GM12875 (cell line): ENCODE measurements around the gene NOVA2.

Source experiments
- H3K4me3 ChIP-seq: one replicate; pipeline ENCODE4 v1.5.1; 2011; ENCODE audit warnings: low read depth, low read length, control low read depth
- TF ChIP-seq, protein P1 (sequence below): IDR thresholded peaks from 2 replicates; pipeline ENCODE4 v1.5.1; 2011; ENCODE audit warnings: low read depth, mild to moderate bottlenecking, control low read depth, inconsistent platforms, low read length, moderate library complexity, borderline replicate concordance; ENCODE audit not compliant: insufficient read depth

Gene NOVA2

DNA sequence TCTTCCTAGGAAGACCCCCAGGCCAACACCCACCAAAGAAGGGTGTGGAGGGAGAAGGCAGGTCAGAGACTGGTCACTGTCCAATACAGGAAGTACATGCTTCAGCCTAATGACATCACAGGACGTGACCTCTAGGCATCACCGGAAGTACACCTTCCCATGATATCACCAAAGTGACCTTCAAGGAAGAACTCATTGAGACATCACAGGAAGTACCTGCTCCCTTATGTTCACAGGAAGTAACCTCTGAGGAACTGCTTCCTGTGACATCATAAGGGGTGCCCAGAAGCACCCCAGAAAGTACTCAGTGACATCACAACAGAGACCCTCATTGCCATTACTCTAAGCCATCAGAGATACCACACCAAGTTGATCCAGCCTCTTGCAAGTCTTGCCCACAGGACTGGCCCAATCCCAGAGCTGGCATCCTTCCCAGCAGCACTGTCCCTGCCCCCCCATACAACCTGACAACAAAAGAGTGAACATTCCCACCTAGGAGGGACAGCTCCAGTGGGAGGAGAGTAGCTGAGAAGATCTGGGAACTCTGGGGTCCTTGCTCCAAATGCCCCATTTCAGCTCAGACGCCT, 34.8 kb downstream of the NOVA2 start:
- H3K4me3 ChIP-seq = no peak overlapping the region
- TF ChIP-seq, protein P1, sequence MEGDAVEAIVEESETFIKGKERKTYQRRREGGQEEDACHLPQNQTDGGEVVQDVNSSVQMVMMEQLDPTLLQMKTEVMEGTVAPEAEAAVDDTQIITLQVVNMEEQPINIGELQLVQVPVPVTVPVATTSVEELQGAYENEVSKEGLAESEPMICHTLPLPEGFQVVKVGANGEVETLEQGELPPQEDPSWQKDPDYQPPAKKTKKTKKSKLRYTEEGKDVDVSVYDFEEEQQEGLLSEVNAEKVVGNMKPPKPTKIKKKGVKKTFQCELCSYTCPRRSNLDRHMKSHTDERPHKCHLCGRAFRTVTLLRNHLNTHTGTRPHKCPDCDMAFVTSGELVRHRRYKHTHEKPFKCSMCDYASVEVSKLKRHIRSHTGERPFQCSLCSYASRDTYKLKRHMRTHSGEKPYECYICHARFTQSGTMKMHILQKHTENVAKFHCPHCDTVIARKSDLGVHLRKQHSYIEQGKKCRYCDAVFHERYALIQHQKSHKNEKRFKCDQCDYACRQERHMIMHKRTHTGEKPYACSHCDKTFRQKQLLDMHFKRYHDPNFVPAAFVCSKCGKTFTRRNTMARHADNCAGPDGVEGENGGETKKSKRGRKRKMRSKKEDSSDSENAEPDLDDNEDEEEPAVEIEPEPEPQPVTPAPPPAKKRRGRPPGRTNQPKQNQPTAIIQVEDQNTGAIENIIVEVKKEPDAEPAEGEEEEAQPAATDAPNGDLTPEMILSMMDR = no peak

DNA sequence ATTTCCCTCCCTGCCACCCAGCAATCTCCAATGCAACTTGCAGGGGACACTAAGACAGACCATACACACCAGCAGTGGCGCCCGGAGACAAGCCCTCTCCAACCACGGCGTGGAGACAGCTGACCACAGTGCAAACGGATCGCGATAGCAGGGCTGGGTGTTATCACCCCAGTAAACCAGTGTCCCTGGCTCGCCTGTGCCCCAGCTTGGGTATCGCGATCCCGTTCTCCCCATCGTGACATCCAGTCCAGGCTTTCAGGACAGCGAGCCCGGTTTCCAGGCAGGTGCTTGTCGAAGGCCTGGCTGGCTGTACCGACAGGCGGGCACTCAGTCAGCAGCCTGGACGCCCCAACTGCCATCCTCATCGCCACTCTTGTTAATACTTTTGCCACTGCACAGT, 38.4 kb downstream of the NOVA2 start:
- TF ChIP-seq, protein P1 = no peak
- H3K4me3 ChIP-seq = no peak overlapping the region

GRCh38 chr19:45934551-45935230, 39.0 kb downstream of the NOVA2 start:
- no peak overlapping the region for H3K4me3 ChIP-seq
- TF ChIP-seq, protein P1 = no peak

GRCh38 chr19:45933759-45934158, 39.9 kb downstream of the NOVA2 start:
- no peak overlapping the region for H3K4me3 ChIP-seq
- TF ChIP-seq, protein P1 = no peak

DNA sequence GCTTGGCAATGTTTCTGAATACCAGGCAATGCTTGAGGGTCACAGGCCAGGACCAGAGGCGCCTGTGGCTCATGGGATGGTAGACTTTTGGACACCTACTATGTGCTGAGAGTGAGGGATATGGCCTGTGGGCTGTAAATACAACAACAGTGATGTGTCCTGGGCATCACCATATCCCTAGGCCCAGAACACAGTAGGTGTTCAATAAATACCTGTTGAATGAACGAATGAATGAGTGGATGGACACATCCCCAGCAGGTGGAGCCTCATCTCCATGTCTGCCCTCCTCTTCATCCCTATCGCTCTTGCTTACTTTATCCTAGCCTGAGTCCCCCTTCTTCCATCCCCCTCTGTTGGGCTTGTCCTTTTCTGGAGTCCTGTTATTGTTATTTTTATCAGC, 42.6 kb downstream of the NOVA2 start:
- H3K4me3 ChIP-seq = no peak overlapping the region
- TF ChIP-seq, protein P1 = no peak

- TF ChIP-seq, protein P1 = no peak
- no peak overlapping the region for H3K4me3 ChIP-seq
These were observed 44.4 kb downstream of the NOVA2 start for GRCh38 chr19:45929247-45929646.
